Liver (tissue), 3 donors: ENCODE results near the gene ZNF160.

Experiments used
- EGR1 ChIP-seq, 2 donors: IDR thresholded peaks; 2 replicates each; pipeline ENCODE4 v1.6.1; 2016 to 2018; ENCODE audit warnings: antibody characterized with exemption in 2 of 2, low read depth in 2 of 2
- FOXA1 ChIP-seq: IDR thresholded peaks from 2 replicates; pipeline ENCODE4 v1.6.1; 2016; ENCODE audit warnings: antibody characterized with exemption
- GABPA ChIP-seq, 2 donors: IDR thresholded peaks in 1 of 2; conservative IDR thresholded peaks in 1 of 2; 2 replicates each; pipeline ENCODE4 v1.6.1; 2016; ENCODE audit warnings: antibody characterized with exemption in 2 of 2, mild to moderate bottlenecking in 1 of 2, moderate library complexity in 1 of 2
- JUND ChIP-seq, 2 donors: IDR thresholded peaks; 2 replicates each; pipeline ENCODE4 v1.6.1; 2016; ENCODE audit warnings: antibody characterized with exemption in 2 of 2
- MAX ChIP-seq: IDR thresholded peaks from 2 replicates; pipeline ENCODE4 v1.6.1; 2016; ENCODE audit warnings: antibody characterized with exemption
- RAD21 ChIP-seq, 2 donors: IDR thresholded peaks; 2 replicates each; pipeline ENCODE4 v1.6.1; 2016; ENCODE audit warnings: antibody characterized with exemption in 2 of 2, mild to moderate bottlenecking in 2 of 2
- REST ChIP-seq: IDR thresholded peaks from 2 replicates; pipeline ENCODE4 v1.6.1; 2016; ENCODE audit warnings: antibody characterized with exemption, mild to moderate bottlenecking
- RXRA ChIP-seq, 2 donors: IDR thresholded peaks; 2 replicates each; pipeline ENCODE4 v1.6.1; 2017 to 2018; ENCODE audit warnings: antibody characterized with exemption in 2 of 2, mild to moderate bottlenecking in 1 of 2
- SP1 ChIP-seq: IDR thresholded peaks from 2 replicates; pipeline ENCODE4 v1.6.1; 2018; ENCODE audit warnings: antibody characterized with exemption, mild to moderate bottlenecking
- TAF1 ChIP-seq: conservative IDR thresholded peaks from 2 replicates; pipeline ENCODE4 v1.6.1; 2016; ENCODE audit warnings: antibody characterized with exemption, mild to moderate bottlenecking
- YY1 ChIP-seq: IDR thresholded peaks from 2 replicates; pipeline ENCODE4 v1.6.1; 2016; ENCODE audit warnings: antibody characterized with exemption, mild to moderate bottlenecking
- TF ChIP-seq, protein P1 (sequence below): fragments of 150-350 bp; IDR thresholded peaks from 2 replicates; pipeline ENCODE4 v1.5.1; 2017; ENCODE audit warnings: improper control_type of control experiment, low read depth, low read length; ENCODE audit not compliant: missing input control
- TF ChIP-seq, protein P2 (sequence below): IDR thresholded peaks from 2 replicates; pipeline ENCODE4 v1.6.1; 2016; ENCODE audit warnings: antibody characterized with exemption
- TF ChIP-seq, protein P3 (sequence below): IDR thresholded peaks from 2 replicates; pipeline ENCODE4 v1.6.1; 2016; ENCODE audit warnings: antibody characterized with exemption
- donor health status: healthy.
- donor health status: healthy.

DNA sequence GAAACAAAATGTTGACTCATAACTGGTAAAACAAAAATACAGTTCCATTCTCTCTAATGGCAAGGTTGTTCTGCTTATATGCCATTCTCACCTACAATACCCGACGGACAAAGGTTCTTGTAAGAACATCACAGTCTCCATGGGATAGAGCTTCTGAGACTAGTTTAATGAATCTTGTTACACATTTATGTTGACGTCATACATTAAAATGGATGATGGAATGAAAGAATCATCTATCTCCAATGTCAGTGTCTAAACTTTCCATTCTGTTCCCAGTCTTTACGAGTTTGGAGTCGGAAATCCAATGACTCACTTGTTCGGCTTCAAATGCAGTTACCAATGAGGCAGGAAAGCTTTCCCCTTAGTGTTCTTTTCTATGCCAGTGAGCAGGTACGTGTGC, 17.7 kb downstream of the ZNF160 start:
- TF ChIP-seq, protein P1, sequence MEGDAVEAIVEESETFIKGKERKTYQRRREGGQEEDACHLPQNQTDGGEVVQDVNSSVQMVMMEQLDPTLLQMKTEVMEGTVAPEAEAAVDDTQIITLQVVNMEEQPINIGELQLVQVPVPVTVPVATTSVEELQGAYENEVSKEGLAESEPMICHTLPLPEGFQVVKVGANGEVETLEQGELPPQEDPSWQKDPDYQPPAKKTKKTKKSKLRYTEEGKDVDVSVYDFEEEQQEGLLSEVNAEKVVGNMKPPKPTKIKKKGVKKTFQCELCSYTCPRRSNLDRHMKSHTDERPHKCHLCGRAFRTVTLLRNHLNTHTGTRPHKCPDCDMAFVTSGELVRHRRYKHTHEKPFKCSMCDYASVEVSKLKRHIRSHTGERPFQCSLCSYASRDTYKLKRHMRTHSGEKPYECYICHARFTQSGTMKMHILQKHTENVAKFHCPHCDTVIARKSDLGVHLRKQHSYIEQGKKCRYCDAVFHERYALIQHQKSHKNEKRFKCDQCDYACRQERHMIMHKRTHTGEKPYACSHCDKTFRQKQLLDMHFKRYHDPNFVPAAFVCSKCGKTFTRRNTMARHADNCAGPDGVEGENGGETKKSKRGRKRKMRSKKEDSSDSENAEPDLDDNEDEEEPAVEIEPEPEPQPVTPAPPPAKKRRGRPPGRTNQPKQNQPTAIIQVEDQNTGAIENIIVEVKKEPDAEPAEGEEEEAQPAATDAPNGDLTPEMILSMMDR = no peak
- TF ChIP-seq GABPA (IDR thresholded peaks at IDR 0.05 in 1 of 2, conservative IDR thresholded peaks at IDR 0.05 in 1 of 2) (no peak), REST (no peak), SP1 (no peak), YY1 (no peak), JUND (IDR thresholded peaks at IDR 0.05) (no peak), TAF1 (no peak), RXRA (IDR thresholded peaks at IDR 0.05) (no peak), MAX (no peak), RAD21 (IDR thresholded peaks at IDR 0.05) (no peak), EGR1 (IDR thresholded peaks at IDR 0.05; ENCODE audit: low read depth in 2 of 2) (no peak), FOXA1 (no peak)
- TF ChIP-seq, protein P2, sequence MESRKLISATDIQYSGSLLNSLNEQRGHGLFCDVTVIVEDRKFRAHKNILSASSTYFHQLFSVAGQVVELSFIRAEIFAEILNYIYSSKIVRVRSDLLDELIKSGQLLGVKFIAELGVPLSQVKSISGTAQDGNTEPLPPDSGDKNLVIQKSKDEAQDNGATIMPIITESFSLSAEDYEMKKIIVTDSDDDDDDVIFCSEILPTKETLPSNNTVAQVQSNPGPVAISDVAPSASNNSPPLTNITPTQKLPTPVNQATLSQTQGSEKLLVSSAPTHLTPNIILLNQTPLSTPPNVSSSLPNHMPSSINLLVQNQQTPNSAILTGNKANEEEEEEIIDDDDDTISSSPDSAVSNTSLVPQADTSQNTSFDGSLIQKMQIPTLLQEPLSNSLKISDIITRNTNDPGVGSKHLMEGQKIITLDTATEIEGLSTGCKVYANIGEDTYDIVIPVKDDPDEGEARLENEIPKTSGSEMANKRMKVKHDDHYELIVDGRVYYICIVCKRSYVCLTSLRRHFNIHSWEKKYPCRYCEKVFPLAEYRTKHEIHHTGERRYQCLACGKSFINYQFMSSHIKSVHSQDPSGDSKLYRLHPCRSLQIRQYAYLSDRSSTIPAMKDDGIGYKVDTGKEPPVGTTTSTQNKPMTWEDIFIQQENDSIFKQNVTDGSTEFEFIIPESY = no peak
- TF ChIP-seq, protein P3, sequence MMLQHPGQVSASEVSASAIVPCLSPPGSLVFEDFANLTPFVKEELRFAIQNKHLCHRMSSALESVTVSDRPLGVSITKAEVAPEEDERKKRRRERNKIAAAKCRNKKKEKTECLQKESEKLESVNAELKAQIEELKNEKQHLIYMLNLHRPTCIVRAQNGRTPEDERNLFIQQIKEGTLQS = no peak
